NCI-H748 (cell line): ENCODE measurements around the gene RAB20.
"Not testable (repeated sequence)": the region's sequence is repeated elsewhere in the genome, so short reads cannot be mapped to it uniquely, and the experiment has no call there.

Source experiments
- DNase-seq: peaks from one replicate; lab custom pipeline; 2025; ENCODE audit not compliant: unreplicated experiment; lab: John Stamatoyannopoulos, UW

Gene RAB20

DNA sequence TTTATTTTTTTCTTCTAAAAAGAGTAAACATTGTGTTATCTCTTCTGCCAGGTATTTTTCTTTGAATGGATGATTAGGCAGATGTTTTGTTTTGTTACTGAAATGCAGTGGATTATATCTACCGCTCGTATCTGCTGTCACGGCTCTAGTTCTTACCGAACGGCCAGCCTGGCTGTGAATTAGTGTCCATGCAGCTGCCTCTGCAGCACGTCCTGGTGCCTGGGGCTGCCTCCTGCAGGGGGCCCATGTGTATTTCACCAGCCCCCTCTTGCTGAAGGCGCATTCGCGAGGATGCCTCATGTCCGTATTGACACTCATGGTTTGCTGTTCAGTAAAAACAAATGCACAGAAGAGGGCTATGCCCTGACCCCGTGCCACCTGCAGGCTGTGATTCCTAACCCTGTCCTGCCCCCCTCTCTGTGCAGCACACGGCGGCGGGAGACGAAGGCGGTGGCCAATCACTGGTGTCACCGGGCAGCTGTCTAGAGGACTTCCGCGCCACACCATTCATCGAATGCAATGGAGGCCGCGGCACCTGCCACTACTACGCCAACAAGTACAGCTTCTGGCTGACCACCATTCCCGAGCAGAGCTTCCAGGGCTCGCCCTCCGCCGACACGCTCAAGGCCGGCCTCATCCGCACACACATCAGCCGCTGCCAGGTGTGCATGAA, 49.9 kb downstream of the RAB20 start:
- peak; percentile 22 for DNase-seq

DNA sequence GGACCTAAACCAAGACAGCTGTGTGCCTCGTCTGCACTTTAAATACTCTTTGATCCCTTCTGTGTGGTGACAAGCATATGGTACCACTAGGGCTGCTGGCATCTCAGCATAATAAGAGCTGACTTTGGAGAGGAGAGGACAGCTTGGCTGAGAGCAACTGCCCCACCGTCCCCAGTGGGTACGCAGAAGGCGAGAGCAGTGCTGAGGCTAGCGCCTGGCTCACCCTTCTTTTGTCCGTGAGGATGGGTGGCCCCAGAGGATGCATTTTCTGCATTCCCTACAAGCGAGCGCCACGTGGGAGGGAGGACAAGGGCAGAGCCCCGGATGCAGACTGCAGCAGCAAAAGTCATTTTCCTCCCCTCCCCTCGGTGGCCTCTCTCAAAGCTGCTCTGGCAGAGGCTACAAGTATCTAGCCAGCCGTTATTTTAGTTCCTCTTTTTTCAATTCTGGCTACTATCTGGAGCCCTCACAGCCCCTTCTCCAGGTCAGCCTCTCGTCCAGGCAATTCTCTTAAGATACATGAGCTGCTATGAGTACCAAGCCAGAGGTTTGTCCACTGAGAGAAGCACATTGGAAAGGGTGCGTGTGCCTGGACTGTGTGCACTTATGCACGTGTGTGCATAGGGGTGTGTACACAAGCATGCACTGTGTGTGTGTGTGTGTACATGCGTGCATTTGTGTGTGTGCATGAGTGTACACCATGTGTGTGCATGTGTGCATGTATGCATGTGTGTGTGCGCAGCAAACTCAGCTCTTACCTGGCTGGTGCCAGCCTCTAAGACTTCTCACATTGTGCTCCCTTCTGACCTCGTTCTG, 51.3 kb downstream of the RAB20 start:
- DNase-seq: no peak

DNA sequence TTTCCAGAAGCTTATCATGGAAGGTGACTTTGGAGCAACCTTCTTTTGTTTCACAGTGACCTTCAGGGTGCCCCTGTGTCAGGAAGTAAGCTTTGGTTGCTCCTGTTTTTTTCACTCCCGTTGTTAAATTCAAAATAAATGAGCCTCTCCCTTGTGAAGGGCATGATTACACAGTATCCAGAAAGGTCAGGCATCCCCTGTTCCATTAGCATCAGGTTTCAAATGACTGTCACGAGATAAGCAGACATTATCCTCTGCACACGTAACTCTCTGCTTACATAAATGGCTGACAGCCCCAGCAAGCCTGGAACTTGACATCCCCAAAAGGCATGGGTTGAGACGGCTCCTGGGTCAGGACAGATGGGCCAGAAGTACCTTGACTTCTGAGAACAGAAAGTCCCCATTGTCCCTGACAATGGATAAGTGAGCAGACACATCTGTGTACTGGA, 52.0 kb downstream of the RAB20 start:
- DNase-seq: peak; percentile 89

DNA sequence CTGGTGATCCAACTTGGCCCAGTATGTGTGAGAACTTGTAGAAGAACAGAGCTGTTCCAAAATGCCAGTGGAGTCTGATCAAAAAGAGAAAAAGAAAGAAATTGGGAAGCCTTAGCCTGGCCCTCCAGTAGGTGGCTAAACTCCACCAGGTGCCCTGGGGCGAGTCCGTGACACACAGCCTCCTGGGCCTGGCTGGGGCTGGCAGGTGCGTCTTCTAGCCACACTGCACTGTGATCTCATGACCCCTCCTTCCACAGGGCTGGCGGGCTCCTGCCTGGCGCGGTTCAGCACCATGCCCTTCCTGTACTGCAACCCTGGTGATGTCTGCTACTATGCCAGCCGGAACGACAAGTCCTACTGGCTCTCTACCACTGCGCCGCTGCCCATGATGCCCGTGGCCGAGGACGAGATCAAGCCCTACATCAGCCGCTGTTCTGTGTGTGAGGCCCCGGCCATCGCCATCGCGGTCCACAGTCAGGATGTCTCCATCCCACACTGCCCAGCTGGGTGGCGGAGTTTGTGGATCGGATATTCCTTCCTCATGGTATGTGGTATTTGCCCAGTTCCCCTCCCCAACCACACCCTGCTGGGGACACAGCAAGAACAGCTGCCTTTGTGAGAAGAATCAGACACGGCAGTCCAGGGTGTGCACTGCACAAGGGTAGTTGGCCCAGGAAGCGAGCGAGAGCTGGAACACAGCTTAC, 53.7 kb downstream of the RAB20 start:
- DNase-seq: no peak

- DNase-seq: no peak
Measured at GRCh38 chr13:110506859-110507566, 54.5 kb downstream of the RAB20 start.

GRCh38 chr13:110506396-110506795, 55.1 kb downstream of the RAB20 start:
- no peak for DNase-seq

GRCh38 chr13:110505594-110505993, 55.9 kb downstream of the RAB20 start:
- no peak for DNase-seq

- DNase-seq: no peak
Measured at GRCh38 chr13:110503979-110504499, 57.5 kb downstream of the RAB20 start.

DNA sequence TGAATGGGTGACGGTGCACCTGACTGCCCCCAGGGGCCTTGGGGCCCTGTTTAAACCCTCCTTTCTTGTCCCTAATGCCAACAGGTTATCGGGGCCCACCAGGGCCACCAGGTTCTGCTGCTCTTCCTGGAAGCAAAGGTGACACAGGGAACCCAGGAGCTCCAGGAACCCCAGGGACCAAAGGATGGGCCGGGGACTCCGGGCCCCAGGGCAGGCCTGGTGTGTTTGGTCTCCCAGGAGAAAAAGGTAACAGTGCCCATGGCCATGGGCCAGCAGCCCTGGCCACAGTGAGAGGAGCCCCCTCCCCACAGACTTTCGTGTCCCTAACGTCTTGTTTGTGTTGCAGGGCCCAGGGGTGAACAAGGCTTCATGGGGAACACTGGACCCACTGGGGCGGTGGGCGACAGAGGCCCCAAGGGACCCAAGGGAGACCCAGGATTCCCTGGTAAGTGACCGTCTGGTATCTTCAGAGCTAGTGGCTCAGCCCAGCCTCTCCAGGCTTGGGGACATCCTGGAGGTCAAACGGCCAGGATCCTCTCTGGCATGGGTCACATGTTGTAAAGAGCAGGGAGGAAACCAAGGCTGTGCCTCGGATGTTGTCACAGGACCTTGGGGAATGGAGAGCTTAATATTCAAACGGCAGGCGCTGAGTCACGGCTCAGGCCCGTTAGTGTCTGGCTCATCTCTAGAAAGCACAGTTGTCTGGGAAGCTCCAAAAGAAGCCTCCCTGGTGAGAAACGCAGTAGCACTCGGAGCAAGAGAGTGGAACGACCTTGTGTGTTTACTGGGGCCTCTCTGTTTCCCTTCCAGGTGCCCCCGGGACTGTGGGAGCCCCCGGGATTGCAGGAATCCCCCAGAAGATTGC, 58.3 kb downstream of the RAB20 start:
- DNase-seq: no peak

DNA sequence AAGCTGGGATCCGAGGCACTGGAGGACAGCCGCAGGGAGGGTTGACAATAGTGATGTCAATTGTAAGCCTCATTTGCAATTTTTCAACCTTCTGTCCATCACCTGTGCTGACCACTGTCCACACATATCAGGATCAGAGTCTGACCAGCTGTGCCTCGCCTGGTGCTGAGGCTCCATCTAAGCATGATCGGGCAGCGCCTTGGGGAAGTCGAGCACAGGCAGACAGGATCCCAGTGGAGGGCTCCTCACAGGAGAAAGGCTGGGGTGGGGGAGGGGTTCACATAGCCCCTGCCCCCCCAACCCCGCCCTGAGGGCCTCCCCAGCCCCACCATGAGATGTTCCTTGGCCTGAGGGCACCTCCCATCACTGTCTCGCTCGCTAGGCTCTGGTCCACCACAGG, 60.3 kb downstream of the RAB20 start:
- no peak for DNase-seq

- DNase-seq: no peak
Measured at GRCh38 chr13:110500341-110500740, 61.2 kb downstream of the RAB20 start.

GRCh38 chr13:110499621-110500281, 61.8 kb downstream of the RAB20 start:
- peak; percentile 96 for DNase-seq

DNA sequence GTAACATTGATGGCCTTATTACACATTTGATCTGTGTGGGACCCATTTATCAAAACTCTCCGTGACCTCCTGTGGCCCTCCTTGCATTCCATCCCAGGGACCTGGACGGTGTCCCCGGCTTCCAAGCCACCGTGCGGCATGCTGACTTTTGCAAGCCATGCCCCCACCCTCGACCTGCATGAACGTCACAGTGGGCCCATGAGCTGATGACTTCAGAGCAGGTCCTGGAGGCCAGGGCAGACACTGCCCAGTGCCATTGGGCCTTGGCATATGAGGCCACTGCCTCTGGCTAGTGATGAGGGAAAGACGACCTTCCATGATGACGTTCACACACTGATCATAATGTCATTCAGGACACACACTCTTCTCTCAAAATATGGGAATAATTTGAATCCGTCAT, 62.8 kb downstream of the RAB20 start:
- no peak for DNase-seq

- no peak for DNase-seq
Measured at GRCh38 chr13:110498327-110498726, 63.2 kb downstream of the RAB20 start.

- DNase-seq: not testable (repeated sequence)
Measured at GRCh38 chr13:110497896-110498295, 63.6 kb downstream of the RAB20 start.

DNA sequence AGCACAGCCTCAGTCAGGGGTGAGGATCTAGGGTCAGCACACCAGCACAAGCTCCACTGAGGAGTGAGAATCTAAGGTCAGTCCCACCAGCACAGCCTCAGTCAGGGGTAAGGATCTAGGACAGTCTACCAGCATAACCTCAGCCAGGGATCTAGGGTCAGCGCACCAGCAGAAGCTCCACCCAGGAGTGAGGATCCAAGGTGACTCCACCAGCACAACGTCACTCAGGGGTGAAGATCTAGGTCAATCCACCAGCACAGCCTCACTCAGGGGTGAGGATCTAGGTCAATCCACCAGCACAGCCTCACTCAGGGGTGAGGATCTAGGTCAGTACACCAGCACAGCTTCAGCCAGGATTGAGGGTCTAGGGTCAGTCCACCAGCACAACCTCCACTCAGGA, 64.5 kb downstream of the RAB20 start:
- DNase-seq: no peak

DNA sequence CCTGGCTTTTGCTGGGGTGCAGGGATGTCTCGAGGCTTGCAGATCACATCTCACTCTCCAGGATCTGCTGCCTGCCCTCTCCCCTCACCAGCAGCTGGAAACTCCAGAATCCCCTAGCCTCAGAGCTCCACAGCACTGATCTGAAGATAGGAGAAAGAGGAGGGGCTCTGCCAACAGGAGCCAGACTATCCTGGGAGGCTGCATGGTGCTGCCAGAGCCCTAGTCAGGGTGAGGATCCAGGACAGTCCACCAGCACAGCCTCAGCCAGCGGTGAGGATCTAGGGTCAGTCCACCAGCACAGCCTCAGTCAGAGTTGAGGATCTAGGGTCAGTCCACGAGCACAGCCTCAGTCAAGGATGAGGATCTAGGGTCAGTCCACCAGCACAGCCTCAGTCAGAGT, 65.2 kb downstream of the RAB20 start:
- DNase-seq: no peak

GRCh38 chr13:110495881-110496280, 65.6 kb downstream of the RAB20 start:
- DNase-seq: no peak

GRCh38 chr13:110495376-110495775, 66.1 kb downstream of the RAB20 start:
- DNase-seq: no peak

GRCh38 chr13:110493613-110494012, 67.9 kb downstream of the RAB20 start:
- no peak for DNase-seq
